HG02970 (cell line): ENCODE results near the gene NOCT.
A peak's percentile ranks its signal among the peaks of the same experiment; 100 is the strongest.
"Not testable (repeated sequence)": the region's sequence is repeated elsewhere in the genome, so short reads cannot be mapped to it uniquely, and the experiment has no call there.

Experiments
- ATAC-seq: cut with Tn5 transposase; IDR thresholded peaks from one replicate; pipeline ENCODE4 v1.9.1; 2021; ENCODE audit warnings: mild to moderate bottlenecking, moderate library complexity, moderate number of reproducible peaks; ENCODE audit not compliant: unreplicated experiment, low FRiP score

The NOCT gene

GRCh38 chr4:139042981-139043460, 27.4 kb downstream of the NOCT start:
- ATAC-seq = no peak

GRCh38 chr4:139044291-139044690, 28.7 kb downstream of the NOCT start:
- ATAC-seq = no peak

- no peak for ATAC-seq
Observed at GRCh38 chr4:139048026-139048425, 32.4 kb downstream of the NOCT start.

- no peak for ATAC-seq
Observed at GRCh38 chr4:139050446-139050845, 34.9 kb downstream of the NOCT start.

GRCh38 chr4:139053909-139054308, 38.3 kb downstream of the NOCT start:
- ATAC-seq = no peak

- ATAC-seq = no peak
Observed at GRCh38 chr4:139054791-139055505, 39.4 kb downstream of the NOCT start.

GRCh38 chr4:139059026-139059425, 43.4 kb downstream of the NOCT start:
- ATAC-seq = not testable (repeated sequence)

GRCh38 chr4:139060591-139060990, 45.0 kb downstream of the NOCT start:
- ATAC-seq = no peak

- ATAC-seq = no peak
Observed at GRCh38 chr4:139076016-139076744, 60.6 kb downstream of the NOCT start.

- no peak for ATAC-seq
Observed at GRCh38 chr4:139077567-139078355, 62.2 kb downstream of the NOCT start.

GRCh38 chr4:139078926-139079325, 63.3 kb downstream of the NOCT start:
- no peak for ATAC-seq

GRCh38 chr4:139082750-139083606, 67.4 kb downstream of the NOCT start:
- peak; percentile 80 for ATAC-seq

GRCh38 chr4:139083607-139083955, 68.0 kb downstream of the NOCT start:
- ATAC-seq = peak; percentile 26

GRCh38 chr4:139083956-139084803, 68.6 kb downstream of the NOCT start:
- ATAC-seq = peak; percentile 57

- no peak for ATAC-seq
Observed at GRCh38 chr4:139084804-139085093, 69.2 kb downstream of the NOCT start.

GRCh38 chr4:139085141-139085540, 69.6 kb downstream of the NOCT start:
- no peak for ATAC-seq

GRCh38 chr4:139092271-139092670, 76.7 kb downstream of the NOCT start:
- no peak for ATAC-seq
